Femur (tissue), 1 donor: ENCODE measurements around the gene DAAM2.
A peak's percentile ranks its signal among the peaks of the same experiment; 100 is the strongest.

Source experiments
- DNase-seq: peaks from one replicate; pipeline ENCODE4 v3.0.0-alpha.2; 2017

Gene DAAM2

DNA sequence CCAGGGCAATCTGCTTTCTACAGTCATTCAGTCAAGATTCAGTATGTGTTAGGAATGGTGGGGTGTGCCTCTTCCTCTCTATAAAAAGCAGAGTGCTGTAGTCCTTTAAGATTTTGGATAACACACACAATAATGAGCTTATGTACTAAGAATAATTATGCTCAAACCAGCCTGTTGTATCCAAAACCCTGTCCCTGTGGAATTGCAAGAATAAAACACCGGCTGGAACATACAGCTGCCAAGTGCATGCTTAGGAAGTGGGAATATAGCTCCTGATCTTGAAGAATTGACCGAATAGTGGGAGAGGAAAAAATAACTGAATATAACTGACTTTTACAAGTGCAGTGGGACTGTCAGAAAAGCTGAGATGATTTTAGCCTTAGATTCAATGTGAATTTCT, 143.1 kb downstream of the DAAM2 start:
- DNase-seq: no peak

DNA sequence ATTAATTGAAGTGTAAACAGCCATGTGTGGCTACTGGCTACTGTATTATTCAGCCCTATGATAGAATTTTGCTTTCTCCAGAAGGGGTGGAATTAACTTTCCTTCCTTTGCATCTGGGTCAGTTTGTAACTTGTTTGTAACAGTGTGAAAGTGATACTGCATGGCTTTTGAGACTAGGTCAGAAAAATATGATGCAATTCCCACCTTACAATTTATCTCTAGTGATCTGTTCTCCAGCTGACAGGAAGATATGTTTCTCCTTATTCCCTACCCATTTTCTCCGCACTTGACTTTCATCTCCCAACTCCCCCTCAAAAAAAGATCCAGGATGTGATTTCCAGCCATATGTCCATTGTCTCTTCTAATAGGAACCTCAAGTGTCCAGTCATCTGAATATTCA, 144.7 kb downstream of the DAAM2 start:
- no peak for DNase-seq

DNA sequence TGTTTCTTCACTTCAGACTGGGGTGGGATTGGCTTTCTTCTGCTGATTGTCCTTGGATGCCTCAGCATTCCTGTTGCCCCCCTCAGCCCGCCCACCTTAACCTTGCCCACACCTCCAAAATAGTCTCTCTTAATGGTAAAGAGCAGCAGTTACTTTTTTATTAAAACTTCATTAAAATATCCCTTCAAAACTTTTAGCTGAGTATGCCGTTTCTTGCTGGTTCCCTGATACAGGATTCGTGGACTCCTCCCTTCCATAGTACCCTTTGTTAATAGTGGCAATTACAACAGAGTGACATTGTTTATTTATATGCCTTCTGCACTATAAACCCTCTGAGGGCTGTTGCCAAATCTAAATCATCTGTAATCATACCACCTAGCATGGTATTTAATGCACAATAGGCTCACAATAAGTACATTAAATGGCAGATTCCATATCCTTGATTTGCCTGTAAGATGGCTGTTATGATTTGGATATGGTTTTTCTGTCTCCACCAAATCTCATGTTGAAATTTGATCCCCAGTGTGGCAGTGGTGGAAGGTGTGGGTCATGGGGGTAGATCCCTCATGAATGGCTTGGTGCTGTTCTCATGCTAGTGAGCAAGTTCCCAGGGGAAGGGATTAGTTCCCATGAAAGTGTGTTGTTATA, 145.6 kb downstream of the DAAM2 start:
- no peak for DNase-seq

DNA sequence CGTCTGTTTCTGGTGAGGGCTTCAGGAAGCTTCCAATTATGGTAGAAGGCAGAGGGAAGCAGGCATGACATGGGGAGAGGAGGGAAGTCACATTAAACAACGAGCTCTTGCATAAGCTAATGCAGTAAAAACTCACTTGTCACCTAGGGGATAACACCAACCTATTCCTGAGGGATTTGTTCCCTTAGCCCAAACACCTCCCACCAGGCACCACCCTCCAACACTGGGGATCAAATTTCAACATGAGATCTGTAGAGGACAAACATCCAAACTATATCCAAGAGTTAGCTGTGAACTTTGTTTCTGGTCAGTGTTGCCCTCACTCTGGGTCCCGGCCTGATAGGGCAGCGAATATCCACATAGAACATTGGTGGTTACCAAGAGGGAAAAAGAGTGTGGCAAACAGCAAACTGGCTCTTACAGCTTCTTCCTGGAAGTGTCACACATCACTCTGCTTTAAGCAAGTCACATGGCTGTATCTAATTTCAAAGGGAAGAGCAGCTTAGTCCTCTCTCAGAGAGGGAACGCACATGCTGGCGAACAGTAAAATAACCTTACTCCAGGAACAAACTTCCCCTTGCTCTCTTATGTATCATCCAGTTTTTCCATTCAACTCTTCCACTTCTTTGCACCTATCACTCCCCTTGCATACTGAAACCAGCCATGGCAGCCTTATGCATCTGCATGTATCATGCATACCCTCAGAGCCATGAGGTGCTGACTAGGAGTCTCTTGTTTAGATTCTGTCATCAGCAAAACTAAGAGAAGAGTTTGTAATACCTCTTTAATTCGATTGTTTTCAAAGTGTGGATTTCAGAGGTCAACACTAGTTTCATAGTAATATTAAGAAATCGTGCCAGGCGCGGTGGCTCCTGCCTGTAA, 146.8 kb downstream of the DAAM2 start:
- DNase-seq: no peak

DNA sequence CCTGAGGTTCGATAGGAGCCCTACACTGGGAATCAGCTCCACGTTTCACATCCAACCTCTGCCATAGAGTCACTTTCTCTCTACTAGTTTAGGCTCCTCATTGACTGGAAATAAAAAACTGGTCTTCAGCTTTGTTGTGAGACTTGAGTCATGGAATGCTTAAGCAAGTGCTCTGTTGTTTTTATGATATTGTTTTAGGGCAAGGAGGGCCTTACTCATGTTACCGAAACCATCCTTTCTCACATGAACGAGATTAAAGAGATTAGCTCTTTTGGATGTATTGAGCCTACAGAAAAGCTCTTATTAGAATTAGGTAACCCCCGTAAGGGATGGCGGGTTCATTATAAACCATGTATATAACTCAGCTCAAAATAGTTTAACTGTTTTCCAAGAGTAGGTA, 149.0 kb downstream of the DAAM2 start:
- DNase-seq: no peak

DNA sequence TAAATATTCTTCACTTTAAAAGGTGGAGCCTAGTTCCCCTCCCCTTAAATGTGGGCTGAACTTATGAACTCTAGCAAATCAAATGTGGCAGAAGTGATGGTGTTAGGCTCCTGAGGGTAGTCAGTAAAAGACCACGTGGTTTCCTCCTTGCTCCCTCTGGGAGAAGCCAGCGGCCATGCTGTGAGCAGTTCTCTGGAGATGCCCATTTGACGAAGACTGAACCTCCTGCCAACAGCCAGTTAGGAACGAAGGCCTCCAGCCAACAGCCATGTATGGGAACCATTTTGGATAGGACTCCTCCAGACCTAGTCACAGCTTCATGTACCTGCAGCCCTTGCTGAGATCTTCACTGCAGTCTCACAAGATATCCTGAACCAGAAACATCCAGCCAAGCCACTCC, 149.6 kb downstream of the DAAM2 start:
- DNase-seq: no peak

DNA sequence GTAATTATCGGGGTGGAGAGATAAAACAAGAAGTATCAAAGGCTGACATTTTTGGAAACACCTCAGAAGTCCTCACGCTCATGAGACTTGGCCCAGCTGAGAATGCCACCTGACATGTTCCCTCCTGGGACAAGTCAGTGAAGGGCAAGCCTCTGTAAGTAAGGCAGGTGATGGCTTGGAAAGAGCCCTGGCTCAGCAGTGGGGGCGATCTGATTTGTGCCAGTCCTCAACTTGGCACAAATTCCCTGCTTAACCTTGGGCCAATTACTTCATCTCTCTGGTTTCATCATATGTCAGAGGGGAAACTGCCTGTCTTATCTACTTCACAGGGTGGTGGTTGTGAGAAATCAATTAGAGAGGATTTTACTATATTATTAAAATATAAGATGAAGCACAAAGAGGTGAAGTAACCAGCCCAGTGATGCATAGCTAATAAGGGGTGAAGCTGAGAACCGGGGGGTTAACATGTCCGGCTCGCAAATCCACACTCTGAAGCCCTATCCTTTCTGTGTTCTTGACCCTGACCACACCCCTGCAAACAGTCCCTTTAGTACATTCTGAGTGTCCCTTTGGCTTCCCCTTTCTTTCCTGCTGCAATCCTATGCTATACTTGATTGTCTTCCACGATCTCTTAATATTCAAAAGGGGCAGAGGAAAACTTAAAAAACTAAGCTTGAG, 150.9 kb downstream of the DAAM2 start:
- no peak for DNase-seq

DNA sequence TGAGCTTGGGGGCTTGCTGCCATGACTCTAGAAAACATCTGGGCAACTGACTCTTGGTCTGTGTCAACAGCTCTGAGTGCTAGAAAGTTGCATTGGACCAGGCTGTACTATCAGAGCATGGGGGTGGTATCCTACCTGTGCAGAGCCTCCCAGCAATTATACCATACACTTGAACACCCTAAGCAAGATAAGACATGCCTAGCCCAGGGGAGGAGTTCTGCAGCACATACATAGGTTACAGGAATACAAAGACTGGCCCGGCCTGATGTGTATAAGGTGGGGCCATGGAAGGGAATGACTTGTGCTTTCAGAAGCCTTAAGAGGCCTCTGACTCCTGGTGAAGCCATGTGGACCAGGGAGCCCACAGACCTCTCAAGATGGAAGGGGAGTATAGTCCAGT, 153.4 kb downstream of the DAAM2 start:
- no peak for DNase-seq

DNA sequence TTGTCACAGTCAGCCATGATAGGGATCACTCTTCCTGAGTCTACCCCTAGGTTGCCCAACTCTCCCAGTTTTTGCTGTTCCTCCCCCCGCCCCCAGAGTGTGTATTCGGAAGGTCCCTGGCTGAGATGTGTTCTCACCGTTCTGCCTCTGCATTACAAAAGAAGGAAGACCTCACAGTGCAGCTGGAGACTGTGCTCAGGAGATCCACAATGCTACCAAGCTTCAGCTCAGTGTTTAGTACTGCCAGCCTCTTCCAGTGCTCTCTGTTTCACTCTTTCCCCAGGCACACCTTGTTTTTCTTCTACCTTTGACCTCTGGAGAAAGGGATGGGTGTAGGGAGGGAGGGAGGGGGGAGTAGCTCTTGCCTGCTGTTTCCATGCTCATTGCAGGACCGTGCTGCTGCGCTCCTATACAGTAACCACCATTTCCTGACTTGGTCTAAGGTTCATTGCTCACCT, 155.5 kb downstream of the DAAM2 start:
- DNase-seq: no peak

DNA sequence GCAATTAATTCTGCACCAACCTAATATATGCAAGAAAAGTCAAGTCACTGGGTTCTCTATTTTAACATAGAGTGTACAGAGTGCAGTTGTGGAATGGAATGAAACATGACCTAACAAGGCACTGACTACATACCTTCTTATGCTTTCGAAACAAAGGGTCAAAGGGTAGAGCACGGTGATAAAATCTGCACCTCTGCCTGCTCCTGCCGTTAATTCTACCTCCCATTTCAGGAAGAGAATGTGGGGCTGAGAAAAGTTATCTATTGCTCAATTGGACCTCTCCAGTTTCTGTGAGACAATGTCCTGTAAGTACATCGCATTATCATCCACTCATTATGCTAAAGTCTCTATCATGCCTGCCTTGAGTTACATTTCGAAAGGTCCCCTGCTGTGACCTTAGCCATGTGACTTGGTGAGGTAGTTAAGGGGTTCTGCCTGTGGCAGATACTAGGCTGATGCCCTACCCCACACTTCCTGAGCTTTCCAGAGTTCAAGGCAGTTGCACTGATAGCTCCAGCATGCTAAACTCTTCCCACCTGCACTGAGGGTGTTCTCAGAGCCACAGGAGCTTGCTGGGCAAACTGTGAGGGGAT, 156.1 kb downstream of the DAAM2 start:
- DNase-seq: no peak

DNA sequence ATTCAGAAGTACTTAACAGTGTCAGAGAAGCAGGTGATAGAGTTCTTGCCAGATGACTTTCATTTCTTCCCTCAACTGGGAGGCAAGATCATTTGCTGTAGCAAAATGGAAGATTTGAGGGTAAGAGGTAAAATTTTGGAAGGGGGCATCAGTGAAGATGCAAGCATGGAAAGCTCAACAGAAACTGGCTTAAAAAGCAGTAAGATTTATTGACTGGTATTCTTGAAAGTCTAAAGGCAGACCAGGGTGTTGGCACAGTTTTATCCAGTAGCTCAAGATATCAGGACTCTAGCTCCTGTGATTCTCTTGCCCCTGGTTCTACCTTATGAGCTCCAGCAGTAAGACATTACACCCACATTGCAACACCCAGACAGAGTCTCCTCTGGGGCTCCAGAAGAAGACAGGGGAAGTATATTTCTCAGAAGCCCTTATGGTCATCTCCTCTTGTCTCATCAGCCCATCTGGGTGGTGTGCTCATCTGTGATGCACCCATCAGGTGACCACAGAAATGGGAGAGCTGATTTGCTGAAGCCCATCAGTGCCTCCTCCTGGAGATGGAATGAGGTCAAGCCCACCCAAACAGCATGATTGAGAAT, 158.0 kb downstream of the DAAM2 start:
- DNase-seq: no peak

DNA sequence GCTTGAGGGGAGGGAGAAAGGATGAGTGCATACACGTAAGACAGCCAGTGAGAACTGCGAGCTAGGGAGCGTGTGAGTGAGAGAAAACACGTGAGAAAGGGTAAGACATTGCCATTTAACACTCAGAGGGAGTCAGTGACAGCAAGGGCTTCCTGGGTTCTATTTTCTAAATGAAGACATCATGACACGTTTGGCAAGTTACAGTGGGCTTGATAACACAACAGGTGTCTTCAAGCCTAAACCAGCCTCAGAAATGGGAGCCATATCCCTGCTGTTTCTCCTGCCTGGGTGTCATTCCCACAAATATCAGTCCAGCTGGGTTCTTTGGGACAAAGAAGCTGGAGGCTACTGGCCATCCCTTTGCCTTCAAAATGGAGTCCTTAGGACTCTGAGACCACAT, 159.0 kb downstream of the DAAM2 start:
- no peak for DNase-seq

DNA sequence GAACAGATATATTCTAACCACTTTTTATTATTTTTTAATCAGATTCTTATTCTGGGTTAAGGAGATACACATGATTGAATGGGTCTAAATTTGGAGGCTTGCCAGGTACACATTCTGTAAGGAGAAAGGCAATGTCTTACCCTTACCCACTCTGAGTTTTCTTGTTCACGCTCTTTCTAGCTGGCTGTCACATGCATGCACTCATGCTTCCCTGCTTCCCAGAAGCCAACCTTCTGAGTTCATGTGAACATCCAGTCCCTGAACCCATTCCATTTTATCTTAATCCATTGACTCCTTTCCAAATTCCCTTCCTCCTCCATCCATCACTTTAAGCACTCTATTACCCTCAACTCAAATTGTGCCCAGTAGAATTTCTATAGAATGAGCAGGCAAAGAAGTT, 159.5 kb downstream of the DAAM2 start:
- no peak for DNase-seq

DNA sequence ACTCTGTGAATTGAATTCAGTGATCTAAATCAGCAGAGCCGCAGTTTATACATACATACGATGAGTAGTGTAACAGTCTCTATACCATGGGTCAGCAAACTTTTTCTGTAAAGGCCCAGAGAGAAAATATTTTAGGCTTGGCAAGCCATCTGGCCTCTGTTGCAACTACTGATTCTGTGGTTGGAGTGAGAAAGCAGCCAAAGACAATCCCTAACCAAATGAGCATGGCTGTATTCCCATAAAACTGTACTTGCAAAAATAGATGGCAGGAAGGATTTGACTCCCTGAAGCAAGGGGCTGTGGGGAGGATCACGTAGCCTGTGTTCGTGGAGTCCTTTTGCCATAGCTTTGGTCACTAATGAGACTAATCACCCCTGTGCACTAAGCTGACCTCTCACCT, 160.0 kb downstream of the DAAM2 start:
- DNase-seq: peak; percentile 48

DNA sequence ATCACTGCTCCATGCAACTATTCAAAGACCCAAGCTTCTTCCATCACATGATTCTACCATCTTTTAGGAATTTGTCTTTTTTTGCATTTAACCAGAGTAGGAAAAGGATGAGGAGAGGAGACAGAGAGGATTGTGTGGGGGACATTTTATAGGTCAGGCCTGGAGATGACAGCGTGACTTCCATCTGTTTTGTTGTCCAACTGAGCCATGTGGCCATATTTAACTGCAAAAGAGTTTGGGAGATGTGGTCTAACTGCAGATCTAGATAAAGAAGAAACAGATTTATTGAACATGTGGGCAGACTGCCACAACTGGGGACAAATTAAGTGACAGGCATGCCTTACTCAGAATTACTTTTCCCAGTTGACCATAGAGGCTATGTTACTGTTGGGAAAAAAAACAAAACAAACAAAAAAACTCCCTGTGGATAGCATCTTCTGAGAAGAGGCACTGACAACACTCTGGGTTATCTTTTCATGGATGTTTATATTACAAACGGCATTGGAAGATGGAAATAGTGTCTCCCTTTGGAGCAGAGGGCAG, 161.0 kb downstream of the DAAM2 start:
- DNase-seq: no peak
